Measurements from ENCODE around the gene LRRC18.
A peak's percentile ranks its signal among the peaks of the same experiment; 100 is the strongest.

The LRRC18 gene

DNA sequence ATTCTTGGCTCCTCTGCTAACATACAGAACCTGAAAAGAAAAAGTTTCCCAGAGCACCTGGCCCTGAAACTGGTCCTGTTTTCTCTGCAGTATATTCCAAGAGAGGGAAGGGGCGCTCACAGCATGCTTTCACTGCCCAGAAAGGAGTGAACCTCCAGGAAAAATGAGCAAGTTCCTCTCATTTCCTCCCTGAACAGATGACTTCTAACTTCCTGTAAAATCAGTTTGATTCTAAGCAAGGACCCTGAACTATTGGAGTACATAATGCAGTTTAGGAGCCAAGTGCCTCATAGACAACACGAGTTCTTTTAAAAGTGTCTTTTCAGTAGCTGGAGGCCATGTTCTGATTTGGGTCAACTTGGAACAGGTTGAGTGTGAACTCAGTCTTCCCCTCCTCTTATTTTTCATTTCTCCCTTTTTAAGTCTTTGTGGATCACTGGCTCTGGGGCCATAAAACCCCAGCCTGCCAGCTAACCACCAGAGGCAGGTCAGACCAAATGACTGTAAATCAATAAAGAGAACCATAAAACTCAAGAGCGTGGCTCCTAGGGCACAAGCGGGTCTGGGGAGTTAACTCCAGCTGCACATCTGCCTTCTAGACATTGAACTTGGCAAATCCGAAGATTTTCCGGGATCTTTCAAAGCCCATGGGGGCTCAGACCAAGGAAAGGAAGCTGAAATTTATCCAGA, 5.9 kb upstream of the LRRC18 start:
- DNase-seq = no peak

DNA sequence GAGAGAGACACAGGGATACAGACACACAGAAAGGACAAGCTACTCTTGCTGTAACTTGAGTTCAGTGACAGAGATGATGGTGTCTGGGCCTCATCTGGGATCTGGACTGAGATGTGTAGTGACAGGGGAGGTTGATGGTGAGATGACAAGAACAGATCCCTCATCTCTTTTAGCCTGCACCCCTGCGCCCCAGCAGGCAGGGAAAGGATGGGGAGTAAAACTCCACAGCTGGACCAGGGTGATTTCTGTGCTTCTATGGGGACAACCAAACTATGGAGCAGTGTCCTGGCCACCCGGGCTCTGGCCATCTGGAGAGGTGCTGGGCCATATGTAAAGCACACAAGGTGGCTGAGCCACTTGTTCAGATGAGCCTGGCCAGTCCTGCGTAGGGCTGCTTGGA, 4.5 kb upstream of the LRRC18 start:
- no peak for DNase-seq

DNA sequence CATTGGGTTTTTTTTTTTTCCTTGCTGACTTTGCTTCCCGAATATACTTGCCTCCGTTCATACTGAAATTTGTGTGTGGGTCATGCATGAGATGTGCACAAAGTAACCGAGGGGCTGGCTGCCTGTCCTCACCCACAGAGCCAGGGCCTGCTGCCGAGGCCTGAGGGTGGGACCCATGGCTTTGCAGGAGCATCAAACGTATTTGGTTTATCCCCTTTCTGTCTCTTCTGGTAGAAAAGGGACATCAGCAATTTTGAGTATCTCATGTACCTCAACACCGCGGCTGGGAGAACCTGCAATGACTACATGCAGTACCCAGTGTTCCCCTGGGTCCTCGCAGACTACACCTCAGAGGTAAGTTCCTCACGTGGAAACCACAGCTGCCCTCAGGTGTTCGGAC, 3.5 kb upstream of the LRRC18 start:
- no peak for DNase-seq

GRCh38 chr10:48941427-48942075, 1.9 kb upstream of the LRRC18 start:
- no peak for DNase-seq

- no peak for DNase-seq
Measured at GRCh38 chr10:48940958-48941357, 1.3 kb upstream of the LRRC18 start.

DNA sequence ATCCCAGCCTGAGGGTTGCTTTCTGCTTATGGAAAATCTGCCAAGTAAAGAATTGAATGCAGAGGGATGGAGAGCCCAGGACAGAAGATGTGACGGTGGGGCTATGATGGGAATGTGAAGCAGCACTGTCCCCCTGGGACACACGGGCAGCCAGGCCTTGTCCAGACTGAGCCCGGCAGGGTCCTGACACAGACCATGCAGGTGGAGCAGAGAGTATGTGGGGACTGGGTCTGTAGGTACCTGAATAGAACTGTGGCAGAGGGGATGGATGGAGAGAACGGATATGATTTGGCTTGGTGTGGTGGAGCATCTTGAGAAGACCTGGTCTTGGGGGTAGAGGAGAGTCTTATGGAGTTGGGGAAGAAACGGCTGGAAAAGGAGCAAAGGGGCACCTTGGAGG, 732 bp upstream of the LRRC18 start:
- no peak for DNase-seq

DNA sequence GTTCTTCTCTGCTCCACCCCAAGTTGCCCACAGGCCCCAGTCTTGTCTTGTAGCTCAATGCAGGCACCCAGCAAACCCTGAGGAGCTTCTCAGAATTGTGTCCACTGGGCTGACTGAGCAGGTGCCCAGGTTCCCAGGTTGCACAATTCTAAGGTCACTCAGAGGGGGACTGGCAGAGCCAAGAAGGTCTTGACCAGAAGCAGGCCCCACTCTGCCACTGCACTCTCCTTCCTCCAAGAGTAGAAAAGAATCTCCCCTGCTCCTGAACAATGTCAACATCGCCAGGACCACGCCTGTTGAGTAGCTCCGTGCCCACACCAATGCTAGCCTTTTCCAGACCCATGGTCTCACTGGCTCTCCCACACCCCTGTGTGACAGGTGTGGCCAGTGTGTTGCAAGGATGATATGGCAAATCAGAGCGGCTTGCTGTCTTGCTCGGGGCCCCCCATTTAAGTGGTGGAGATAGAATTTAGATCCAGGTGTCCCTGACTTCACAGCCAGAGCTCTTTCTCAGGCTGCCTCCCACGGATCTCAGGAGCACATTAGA, 577 bp downstream of the LRRC18 start:
- no peak for DNase-seq

DNA sequence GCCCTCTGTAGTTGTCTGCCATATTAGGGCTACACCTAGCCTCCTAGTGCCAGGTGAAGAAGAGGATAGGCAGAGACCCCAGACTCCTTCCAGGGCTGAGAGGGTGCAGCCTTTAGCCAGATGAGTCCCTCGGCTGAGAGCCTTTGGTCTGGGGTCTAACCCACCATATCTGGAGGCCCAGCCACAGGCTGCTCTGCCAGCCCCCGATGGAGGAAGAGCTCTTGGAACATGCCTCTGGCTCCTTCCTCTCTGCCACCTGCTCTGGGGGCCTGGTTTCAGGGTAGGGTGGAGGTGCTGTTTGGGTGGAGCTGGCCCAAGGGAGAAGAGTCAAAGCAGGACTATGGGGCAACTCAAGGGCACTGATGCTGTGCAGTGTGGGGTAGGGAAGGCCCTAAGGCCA, 1.4 kb downstream of the LRRC18 start:
- DNase-seq = no peak

DNA sequence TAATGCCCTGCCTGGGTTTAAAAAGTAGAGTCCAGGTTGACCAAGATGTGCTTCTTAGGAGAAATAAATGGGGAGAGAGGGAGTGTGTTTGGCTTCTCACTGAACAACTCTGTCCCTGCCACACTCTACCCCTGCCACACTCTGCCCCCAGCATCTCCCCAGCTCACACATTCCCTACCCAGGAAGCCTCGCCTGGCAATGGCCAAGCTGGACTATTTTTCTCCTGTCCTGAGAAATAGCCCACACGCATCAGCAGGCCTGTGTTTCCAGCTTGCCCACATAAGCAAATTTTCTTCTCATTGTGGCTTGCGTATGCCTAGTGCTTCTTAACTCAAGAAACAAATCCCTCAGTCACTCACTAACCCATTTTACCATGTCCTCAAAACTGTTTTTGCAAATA, 1.8 kb downstream of the LRRC18 start:
- no peak for DNase-seq

DNA sequence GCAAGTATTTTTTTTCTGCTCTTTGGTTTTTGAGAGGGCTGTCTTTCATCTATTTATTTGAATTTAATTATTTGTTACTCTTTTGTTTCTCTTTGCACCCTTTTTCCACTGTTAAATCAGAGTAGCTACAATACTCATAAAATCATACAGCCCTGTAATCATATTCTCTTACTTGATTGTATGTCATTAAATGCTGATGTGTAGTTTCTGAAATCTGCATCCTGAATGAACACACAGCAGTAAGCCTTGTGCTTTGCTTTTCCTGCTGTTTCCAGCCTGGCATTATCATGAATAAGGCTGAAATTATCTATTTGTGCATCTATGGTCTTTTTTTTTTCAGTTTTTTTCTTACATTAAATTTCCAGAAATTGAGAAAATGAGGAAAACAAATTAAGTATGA, 4.1 kb downstream of the LRRC18 start:
- DNase-seq = no peak

- DNase-seq = peak; percentile 19
Measured at GRCh38 chr10:48934672-48935501, 4.8 kb downstream of the LRRC18 start.

- peak; percentile 3 for DNase-seq
Measured at GRCh38 chr10:48932831-48933664, 6.6 kb downstream of the LRRC18 start.

- no peak for DNase-seq
Measured at GRCh38 chr10:48931188-48931587, 8.5 kb downstream of the LRRC18 start.

DNA sequence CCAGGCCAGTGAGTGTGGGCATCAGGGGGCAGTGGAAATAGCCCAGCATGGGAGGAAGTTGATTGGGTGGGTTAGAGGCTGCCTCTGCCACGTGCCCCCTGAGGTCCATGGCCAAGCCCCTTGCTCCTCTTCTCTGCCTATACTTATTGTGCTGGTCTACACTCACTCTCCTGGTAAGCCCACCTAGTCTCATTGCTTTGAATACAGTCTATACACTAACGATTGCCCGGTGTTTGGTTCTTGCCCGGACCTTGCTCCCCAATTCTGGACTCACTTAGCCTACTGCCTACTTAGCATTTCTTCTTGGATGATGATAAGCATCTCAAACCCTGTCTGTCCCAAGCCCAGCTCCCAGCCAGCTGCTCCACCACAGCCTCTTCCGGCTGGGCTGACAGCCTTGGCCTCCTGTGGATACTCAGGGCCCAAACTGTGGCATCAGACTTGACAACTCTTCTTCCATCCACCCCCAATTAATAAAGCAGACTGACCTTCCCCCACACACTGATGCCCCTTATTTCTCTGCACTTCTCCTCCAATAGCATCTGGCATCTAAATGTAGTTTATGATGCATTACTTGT, 10.1 kb downstream of the LRRC18 start:
- no peak for DNase-seq

DNA sequence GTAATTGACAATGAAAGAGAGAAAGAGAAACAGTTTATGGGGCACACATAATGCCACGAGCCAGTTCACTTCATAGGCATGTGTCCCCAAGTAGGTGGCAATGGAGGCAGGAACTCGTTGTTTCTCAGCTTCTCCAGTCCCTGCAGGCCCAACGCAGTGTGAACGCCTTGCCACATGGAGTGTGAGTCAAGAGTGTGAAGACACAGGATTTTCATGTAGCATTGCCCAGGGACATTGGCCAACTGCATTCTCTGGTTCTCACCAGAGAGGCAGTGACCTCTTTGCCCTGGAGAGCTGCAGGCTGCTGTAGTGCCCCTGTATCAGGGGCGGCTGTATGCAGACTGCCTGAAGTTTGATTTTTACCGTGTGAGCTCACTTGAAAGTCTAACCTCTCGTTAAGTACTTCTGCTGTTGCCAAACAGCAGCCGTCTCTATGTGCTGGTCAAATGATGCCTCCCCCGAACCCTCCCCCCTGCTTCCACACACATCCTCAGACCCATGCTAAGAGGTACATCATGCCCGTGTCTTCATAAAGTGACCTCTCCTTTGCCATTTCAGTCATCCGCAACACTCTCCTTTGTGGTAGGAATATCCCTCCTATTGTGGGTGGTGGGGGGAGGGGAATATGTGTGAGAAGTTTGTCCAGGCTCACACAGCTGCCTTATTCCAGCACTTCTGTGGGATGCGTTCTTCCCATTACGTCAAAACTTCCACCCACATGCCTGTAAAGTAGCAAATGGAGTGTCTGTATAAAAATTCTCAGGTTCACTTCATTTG, 12.7 kb downstream of the LRRC18 start:
- DNase-seq = no peak

DNA sequence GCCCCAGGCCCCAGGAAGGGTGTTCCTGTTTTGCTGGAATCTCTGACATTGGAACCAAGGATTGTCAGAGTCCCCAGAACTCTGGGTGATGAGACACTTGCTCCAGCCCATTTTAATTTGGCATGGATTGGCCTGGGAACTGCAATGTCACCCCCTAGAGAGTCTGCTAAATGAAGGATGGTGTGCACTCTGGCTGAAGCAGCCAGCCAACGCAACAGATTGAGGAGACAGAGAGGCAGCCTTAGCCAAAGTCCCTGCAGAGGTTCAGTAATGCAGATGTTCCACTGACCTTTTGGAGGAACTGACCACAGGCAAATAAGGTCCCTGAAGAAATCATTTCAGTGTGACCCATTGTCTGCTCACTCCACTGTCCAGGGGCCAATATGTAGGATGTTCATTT, 13.4 kb downstream of the LRRC18 start:
- no peak for DNase-seq

- no peak for DNase-seq
Measured at GRCh38 chr10:48924988-48925387, 14.7 kb downstream of the LRRC18 start.

DNA sequence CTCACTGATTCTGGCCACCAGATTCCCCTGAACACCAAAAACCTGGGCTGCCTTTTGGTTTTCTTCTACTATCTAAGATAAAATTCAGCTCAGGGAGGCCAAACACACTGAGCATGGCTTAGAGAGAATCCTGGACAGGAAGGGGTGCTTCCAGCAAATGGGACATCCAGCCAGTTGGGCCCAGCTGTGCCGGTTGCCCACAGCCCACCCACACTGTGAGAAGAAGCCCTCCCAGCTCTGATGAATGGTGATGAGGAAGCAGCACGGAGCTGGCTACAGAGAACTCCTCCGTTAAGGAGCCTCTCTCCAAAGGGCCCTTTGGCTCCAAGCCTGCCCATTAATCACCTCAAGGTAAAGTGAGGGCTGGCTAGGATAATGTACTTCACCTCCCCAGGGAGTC, 15.9 kb downstream of the LRRC18 start:
- DNase-seq = no peak

DNA sequence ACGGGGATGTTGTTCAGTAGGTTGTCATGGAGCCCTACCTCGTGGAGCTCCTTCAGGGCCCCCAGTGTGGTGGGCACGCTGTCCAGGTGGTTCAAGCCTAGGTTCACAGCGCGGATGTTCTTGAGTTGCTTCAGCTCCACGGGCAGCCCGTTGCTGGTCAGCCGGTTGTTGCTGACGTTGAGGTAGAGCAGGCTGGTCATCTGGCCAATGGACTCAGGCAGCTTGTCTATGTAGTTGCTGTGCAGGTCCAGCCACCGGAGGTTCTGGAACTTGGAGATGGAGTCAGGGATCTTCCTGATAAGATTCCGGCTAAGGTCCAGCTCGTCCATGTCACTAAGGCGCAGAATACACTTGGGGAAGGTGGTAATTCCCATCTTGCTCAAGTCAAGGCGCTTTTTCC, 26.0 kb downstream of the LRRC18 start:
- DNase-seq = no peak

- no peak for DNase-seq
Measured at GRCh38 chr10:48910548-48910947, 29.1 kb downstream of the LRRC18 start.

DNA sequence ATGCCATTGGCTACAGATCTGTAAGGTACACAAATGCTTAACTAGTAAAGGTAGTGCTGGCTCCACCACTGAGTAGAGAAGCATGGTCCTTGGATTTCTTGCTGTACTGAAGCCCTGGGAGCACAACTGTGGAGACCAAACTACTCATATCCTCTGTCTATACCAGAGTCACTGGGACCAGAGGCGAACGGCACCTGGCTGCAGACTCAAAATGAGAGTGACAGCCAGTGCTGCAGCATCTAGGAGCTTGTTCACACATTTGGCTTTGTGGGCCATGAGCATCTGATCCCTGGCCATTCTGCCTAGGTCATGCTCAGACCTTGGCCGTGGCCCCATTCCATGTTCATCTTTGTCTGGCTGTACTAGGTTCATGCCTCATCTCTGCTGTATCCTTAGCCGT, 31.9 kb downstream of the LRRC18 start:
- no peak for DNase-seq

GRCh38 chr10:48906841-48907240, 32.8 kb downstream of the LRRC18 start:
- no peak for DNase-seq

Measured in fibroblast of skin of right biceps (primary cell).